ENCODE results near the gene TUBAL3.

TUBAL3 gene

GRCh38 chr10:5424751-5425150 lies 20.1 kb upstream of the TUBAL3 start:
- no peak for ATAC-seq
- TF ChIP-seq GLIS3 (CRISPR knock-in tag; IDR thresholded peaks at IDR 0.05) (no peak), TOX (CRISPR knock-in tag; IDR thresholded peaks at IDR 0.05; ENCODE audit: borderline replicate concordance) (no peak), PATZ1 (CRISPR knock-in tag; IDR thresholded peaks at IDR 0.05; ENCODE audit: borderline replicate concordance) (no peak), SNAI2 (CRISPR knock-in tag; IDR thresholded peaks at IDR 0.05) (no peak), ZNF8 (CRISPR knock-in tag; IDR thresholded peaks at IDR 0.05) (no peak), PPARA (CRISPR knock-in tag; IDR thresholded peaks at IDR 0.05; ENCODE audit: borderline replicate concordance) (no peak), ZNF70 (CRISPR knock-in tag; IDR thresholded peaks at IDR 0.05) (no peak), ARNTL (CRISPR knock-in tag; IDR thresholded peaks at IDR 0.05; ENCODE audit: borderline replicate concordance, low read depth) (no peak), CSRNP3 (CRISPR knock-in tag; IDR thresholded peaks at IDR 0.05) (no peak)

- TF ChIP-seq ARNTL (CRISPR knock-in tag; IDR thresholded peaks at IDR 0.05; ENCODE audit: borderline replicate concordance, low read depth), result no peak
- TF ChIP-seq TSHZ2 (CRISPR knock-in tag; IDR thresholded peaks at IDR 0.05), result no peak
- TF ChIP-seq PPARA (CRISPR knock-in tag; IDR thresholded peaks at IDR 0.05; ENCODE audit: borderline replicate concordance), result no peak
- no peak for TF ChIP-seq ESRRG (CRISPR knock-in tag; IDR thresholded peaks at IDR 0.05)
- no peak for TF ChIP-seq ZNF8 (CRISPR knock-in tag; IDR thresholded peaks at IDR 0.05)
- no peak for ATAC-seq
Observed at GRCh38 chr10:5423771-5424170, 19.1 kb upstream of the TUBAL3 start.

GRCh38 chr10:5419466-5420094 lies 15.0 kb upstream of the TUBAL3 start:
- no peak for ATAC-seq
- TF ChIP-seq ISL1 (CRISPR knock-in tag; IDR thresholded peaks at IDR 0.05) (no peak), RARB (CRISPR knock-in tag; IDR thresholded peaks at IDR 0.05) (no peak), PPARA (CRISPR knock-in tag; IDR thresholded peaks at IDR 0.05; ENCODE audit: borderline replicate concordance) (no peak), ZFP3 (CRISPR knock-in tag; IDR thresholded peaks at IDR 0.05) (no peak), OSR1 (CRISPR knock-in tag; IDR thresholded peaks at IDR 0.05) (no peak), ZNF8 (CRISPR knock-in tag; IDR thresholded peaks at IDR 0.05) (no peak), ESRRG (CRISPR knock-in tag; IDR thresholded peaks at IDR 0.05) (no peak), CSDC2 (CRISPR knock-in tag; IDR thresholded peaks at IDR 0.05) (no peak), POU6F1 (CRISPR knock-in tag; IDR thresholded peaks at IDR 0.05; ENCODE audit: borderline replicate concordance, low read depth) (no peak), CREB5 (CRISPR knock-in tag; IDR thresholded peaks at IDR 0.05; ENCODE audit: low read depth) (no peak), ZC3H10 (CRISPR knock-in tag; IDR thresholded peaks at IDR 0.05) (no peak), ARNTL (CRISPR knock-in tag; IDR thresholded peaks at IDR 0.05; ENCODE audit: borderline replicate concordance, low read depth) (no peak), ZNF70 (CRISPR knock-in tag; IDR thresholded peaks at IDR 0.05) (no peak), TSHZ2 (CRISPR knock-in tag; IDR thresholded peaks at IDR 0.05) (no peak), TOX (CRISPR knock-in tag; IDR thresholded peaks at IDR 0.05; ENCODE audit: borderline replicate concordance) (no peak), SNAI2 (CRISPR knock-in tag; IDR thresholded peaks at IDR 0.05) (no peak)

Measured in SK-N-SH treated with all-trans-retinoic acid at 6 μM for 48 hours (cell line).